Right atrium auricular region (tissue), 2 donors: ENCODE data around the gene PATE1. TPM values are rescaled to one million over a fixed set of nuclear protein-coding genes. Genes with fewer than 3 reads are reported as not detected.

ENCODE experiments used
- DNase-seq: peaks from one replicate; pipeline ENCODE4 v3.0.0-alpha.2; 2019; ENCODE audit warnings: low spot score
- H3K27ac ChIP-seq, 2 donors: fragments of 200-600 bp; sonication (generic); 1 replicate in 1 of 2; 2 replicates in 1 of 2; pipeline ENCODE4 v1.5.1; 2016 to 2019
- H3K27me3 ChIP-seq, 2 donors: fragments of 200-600 bp; sonication (generic); one replicate each; pipeline versions ENCODE4 v1.5.1 to v1.6.0; 2017 to 2019
- H3K36me3 ChIP-seq: fragments of 200-600 bp; sonication (generic); one replicate; pipeline ENCODE4 v1.5.1; 2016
- H3K4me1 ChIP-seq, 2 donors: fragments of 200-600 bp; sonication (generic); one replicate each; pipeline versions ENCODE4 v1.5.1 to v1.6.0; 2017 to 2019
- H3K4me3 ChIP-seq, 2 donors: fragments of 200-600 bp; sonication (generic); 1 replicate in 1 of 2; 2 replicates in 1 of 2; pipeline ENCODE4 v1.5.1; 2017 to 2019; ENCODE audit warnings: mild to moderate bottlenecking in 1 of 2, moderate library complexity in 1 of 2
- H3K9me3 ChIP-seq, 2 donors: fragments of 200-600 bp; sonication (generic); one replicate each; pipeline ENCODE4 v1.5.1; 2019
- CTCF ChIP-seq, 2 donors: fragments of 200-600 bp; sonication (generic); IDR thresholded peaks; one replicate each; pipeline ENCODE4 v1.5.1; 2019; ENCODE audit warnings: antibody characterized with exemption in 2 of 2
- total RNA-seq, 2 donors: library from RNA; depleted of rRNA; stranded (reverse); fragments of >200 nt; gene quantifications; one replicate each; pipeline ENCODE4 v1.1.0, GENCODE V29; 2016

PATE1 gene
- total RNA-seq, 2 donors from 2014 or later: not detected

- H3K4me1 ChIP-seq: no peaks in the 10 kb centered on the region
- H3K9me3 ChIP-seq: peaks cover 0 to 50% of the 10 kb centered on the region in 2 donors
- no peak for DNase-seq
- H3K36me3 ChIP-seq: no peaks in the 10 kb centered on the region
- no peak for TF ChIP-seq CTCF (IDR thresholded peaks at IDR 0.05)
- no peak overlapping the region for H3K4me3 ChIP-seq
- H3K27ac ChIP-seq: no peak overlapping the region
- no peaks in the 10 kb centered on the region for H3K27me3 ChIP-seq
Measured at GRCh38 chr11:125797641-125798040, 51.6 kb downstream of the PATE1 start.

Other genes with a start within 250 kb of the PATE1 start
- 10 to 100 TPM; 69.0 to 71.7 TPM for gene EI24, start 176.8 kb upstream of the PATE1 start, total RNA-seq
- 10 to 100 TPM; 51.7 to 69.7 TPM for gene STT3A, start 153.4 kb upstream of the PATE1 start, total RNA-seq
- under 1 TPM; 0.59 to 0.89 TPM for gene CHEK1, start 121.1 kb upstream of the PATE1 start, total RNA-seq
- gene ACRV1, start 65.4 kb upstream of the PATE1 start, total RNA-seq: not detected
- not detected for gene PATE2, start 32.5 kb downstream of the PATE1 start, total RNA-seq
- not detected for gene PATE3, start 41.8 kb downstream of the PATE1 start, total RNA-seq
- not detected for gene PATE4, start 87.0 kb downstream of the PATE1 start, total RNA-seq
- gene HYLS1, start 141.4 kb downstream of the PATE1 start, total RNA-seq: 1 to 10 TPM; 3.5 to 3.7 TPM
- 1 to 10 TPM; 3.1 to 8.7 TPM for gene PUS3, start 156.9 kb downstream of the PATE1 start, total RNA-seq
- gene DDX25, start 158.2 kb downstream of the PATE1 start, total RNA-seq: not detected
- gene VSIG10L2, start 199.8 kb downstream of the PATE1 start, total RNA-seq: not detected